GDM1 (cell line): ENCODE measurements around the gene LYVE1.
A peak's percentile ranks its signal among the peaks of the same experiment; 100 is the strongest.
"Not testable (repeated sequence)": the region's sequence is repeated elsewhere in the genome, so short reads cannot be mapped to it uniquely, and the experiment has no call there.

ENCODE experiments used
- DNase-seq: peaks from one replicate; lab custom pipeline; 2025; lab: John Stamatoyannopoulos, UW

LYVE1 gene, protein sequence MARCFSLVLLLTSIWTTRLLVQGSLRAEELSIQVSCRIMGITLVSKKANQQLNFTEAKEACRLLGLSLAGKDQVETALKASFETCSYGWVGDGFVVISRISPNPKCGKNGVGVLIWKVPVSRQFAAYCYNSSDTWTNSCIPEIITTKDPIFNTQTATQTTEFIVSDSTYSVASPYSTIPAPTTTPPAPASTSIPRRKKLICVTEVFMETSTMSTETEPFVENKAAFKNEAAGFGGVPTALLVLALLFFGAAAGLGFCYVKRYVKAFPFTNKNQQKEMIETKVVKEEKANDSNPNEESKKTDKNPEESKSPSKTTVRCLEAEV

DNA sequence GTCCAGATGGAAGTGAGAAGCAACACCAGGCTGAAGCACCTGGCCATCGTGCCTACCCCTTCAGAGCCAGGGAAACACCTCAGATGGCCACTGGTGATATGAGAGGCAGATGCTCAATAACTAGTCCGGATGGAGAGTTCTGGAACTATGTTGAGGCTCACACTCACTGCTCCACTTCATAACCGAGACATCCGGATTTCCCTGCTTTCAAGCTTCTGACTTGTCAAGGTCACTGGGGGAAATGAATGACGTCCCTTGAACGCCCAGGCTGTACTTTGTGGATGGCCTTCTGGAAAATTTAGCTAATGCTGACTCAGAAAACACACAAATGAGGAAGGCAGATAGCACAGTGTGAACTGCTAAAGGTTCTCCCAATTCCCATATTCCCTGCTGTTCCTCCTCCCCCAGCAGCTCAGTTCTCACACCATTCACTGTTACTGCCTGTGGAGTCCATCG is at the start of gene LYVE1:
Gene LYVE1, minus strand, starts transcription at position 180 of the 456 bp plus-strand sequence. Its CDS starts 133 bp downstream, at position 47.
- DNase-seq: no peak

DNA sequence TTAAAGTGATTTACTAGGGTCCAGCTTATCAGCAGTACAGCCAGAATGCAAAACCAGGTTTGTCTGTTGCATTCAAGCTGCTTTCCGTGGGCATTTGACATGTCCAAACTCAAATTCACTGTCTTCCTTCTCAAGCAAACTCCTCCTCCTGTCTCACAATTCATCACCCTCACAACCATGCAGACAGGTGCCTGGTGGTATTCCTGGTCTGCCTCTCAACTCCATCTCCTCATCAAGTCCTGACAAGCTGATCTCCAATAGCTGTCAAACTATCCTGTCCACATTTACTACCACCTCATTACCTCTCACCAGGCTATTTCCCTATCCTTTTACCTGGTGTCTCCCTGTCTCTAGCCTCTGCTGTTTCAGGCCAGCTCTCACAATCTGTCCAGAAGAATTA is 49.1 kb upstream of the LYVE1 start:
- DNase-seq: no peak

DNA sequence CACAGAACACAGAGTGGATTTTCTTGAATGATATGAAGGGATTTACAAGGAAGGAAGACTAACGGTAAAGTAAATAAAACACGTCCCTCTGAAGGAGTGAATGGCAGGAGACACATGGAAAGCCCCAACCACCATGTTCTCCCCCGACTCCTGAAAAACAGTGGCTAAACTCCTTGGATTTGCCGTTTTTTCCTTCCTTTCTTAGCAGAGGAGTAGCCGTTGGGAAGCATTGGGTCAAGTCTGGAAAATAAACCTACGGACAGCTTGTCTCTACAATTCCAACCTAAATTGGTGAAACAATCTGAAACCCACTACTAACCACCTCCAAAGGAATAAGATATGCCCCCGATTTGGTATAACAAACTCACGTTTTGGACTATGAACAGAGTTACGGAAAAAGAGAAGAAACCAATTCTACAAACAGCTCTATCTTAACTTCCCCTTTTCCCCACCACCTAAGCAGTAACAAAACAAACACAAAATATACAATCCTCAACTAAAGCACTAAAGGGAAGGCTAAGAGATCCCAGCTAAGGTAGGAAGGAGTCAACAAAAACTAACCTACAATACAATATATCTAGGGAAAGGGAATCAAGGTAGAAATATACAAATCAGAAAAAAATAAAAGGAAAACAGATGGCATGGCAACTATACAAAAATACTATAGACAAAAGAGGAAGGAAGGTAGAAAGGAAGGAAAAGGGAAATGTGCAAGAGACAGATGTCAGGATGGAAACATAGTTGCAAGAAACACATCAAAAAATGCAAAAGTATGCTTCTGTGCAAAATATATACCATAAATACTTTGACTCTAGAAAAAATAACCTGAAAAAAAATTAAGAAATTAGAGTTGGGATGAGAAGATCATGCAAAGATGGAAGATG is 43.8 kb upstream of the LYVE1 start:
- peak; percentile 50 for DNase-seq

DNA sequence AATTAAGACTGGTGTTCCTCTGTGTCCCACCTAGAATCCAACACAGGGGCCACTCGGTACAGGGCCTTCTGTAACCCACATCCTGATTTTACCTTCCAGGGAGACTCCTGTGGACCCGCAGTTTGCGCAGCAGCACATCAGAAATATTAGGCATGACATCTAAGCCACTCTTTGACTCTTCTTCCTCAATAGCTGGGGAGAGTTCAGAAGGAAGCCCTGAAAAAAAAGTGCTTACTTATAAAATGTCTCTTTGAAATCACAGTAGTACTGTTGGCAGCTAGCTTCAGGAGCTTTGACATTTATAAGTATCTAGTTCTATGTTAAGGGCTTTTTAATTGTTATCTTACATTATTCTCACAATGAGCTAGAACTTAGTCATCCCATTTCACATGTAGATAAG is 41.2 kb upstream of the LYVE1 start:
- DNase-seq: no peak

DNA sequence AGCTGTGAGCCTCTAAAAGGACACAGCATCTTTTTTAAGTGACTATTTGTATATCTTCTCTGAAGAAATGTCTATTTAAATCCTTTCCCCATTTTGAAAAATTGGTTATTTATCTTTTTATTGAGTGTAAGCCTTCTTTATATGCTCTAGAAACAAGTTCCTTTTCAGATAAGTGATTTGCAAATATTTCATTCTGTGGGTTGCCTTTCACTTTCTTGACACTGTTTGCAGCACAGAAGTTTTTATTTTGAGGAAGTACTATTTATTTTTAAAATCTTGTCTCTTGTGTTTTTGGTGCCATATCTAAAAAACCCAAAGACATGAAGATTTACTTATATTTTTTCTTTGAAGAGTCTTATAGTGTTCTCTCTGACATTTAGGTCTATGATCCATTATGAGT is 40.1 kb upstream of the LYVE1 start:
- DNase-seq: no peak

DNA sequence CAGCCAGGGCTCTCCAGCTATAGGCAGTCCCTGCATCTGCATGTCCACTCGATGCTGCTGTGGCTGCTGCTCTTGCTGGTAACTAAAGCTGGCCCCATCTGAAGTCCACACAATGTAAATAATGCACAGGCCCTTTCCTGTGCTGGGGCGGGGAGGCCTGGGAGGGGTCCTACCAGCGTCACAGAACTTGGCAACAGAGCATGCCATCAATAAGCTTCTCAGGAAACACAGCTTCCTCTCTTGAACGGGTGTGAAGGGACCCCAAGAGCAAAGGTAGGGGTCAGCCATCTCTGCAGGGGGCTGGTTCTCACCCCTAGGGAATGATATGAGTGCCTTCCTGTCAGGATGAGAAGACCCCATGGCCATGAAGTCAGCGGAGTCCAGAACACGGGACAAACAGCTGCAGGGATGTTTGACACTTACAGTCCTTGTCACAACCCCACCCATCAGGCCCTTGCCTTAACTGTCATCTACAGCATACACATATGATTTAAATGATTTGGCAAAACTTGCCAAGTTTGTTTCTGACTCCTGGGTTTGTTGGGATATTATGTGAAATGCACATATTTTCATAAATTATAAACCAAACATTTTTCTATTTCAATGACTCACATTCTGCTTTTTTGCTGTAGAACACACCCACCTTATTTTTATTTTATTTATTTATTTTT is 39.1 kb upstream of the LYVE1 start:
- no peak for DNase-seq

DNA sequence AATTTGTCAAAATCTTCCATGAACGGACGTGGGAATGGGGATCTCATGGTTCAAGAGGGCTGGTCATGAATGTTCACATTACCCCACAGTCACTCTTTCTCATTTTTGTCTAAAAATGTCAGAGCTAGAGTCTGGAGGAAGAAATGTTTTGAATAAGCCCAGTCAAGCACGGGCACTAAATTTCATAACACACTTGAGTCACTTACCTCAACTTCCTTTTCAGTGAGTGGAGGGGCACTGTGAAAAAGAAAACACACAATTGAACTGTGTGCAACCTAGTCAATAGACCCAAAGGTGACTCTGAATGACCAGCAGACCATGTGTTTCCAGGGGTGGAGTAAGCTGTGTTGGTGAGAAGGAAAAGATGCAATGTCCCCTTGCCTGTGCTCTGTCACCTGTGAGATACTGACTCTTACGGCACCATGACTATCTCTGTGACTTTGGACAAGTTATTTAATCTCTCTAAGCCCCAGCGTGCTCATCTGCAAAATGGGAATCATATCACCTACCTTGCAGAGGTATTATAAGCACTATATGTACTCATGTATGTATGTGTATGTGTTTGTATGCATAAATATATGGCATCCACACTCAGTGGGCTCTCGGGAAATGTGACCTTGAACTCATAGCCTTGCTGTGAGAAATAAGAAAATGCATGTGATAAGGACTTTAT is 38.2 kb upstream of the LYVE1 start:
- DNase-seq: peak; percentile 40

DNA sequence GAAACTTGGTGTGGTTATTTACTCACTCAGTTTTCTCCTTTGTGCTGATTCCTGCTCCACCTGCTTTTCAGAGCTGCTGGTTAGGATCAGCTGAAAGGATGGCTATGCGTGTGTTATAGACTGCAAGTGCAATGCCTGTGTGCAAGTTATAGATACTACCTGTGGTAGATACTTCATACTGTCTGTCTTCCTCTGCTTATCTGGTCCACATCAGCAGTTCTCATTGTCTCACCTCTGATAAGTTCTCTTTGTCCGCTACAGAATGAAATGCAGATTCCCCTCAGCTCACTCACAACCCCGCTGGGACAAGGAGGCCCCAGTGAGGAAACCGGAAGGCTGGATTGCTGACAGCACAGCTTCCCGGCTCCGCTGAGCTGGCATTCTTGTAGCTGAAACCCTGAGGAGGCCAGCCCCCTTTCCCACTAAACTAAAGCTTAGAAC is 37.5 kb upstream of the LYVE1 start:
- DNase-seq: peak; percentile 60

DNA sequence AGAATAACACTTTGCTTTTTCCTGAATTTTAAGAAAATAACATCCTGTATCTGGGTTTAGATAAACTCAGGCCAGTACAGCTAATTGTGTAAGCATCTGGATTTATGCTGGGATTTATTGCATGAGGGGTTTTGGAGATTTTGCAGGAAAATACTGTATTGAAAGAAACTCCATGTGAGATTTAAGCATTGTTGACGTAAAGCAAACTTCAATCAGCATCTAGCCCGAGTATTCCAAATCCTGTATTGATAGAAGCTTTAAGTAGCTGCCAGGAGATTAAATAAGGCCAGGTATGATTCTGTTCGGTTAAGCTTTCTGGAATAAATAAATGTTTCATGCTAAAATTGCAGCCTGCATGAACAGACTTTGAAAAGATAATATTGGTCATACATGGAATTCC is 36.3 kb upstream of the LYVE1 start:
- DNase-seq: no peak

DNA sequence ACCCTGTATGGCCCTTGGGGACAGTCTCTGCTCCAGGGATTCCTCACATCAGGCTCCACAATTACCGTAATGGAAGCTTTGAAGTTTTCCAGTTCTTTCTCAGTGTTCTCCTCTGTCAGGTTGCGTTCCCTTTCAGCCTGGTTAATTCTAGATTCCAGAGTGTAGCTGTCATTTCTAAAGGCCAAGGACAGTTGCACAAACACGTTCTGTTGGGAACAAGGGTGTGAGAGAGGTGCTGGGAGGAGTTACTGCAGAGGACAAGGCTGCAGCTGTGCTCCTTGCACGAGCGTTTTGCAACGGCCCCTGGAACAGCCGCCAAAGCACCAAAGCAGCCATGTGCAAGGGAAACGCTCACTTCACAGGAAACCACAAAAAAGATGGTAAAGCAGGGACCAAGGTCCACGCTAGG is 35.9 kb upstream of the LYVE1 start:
- peak; percentile 18 for DNase-seq

DNA sequence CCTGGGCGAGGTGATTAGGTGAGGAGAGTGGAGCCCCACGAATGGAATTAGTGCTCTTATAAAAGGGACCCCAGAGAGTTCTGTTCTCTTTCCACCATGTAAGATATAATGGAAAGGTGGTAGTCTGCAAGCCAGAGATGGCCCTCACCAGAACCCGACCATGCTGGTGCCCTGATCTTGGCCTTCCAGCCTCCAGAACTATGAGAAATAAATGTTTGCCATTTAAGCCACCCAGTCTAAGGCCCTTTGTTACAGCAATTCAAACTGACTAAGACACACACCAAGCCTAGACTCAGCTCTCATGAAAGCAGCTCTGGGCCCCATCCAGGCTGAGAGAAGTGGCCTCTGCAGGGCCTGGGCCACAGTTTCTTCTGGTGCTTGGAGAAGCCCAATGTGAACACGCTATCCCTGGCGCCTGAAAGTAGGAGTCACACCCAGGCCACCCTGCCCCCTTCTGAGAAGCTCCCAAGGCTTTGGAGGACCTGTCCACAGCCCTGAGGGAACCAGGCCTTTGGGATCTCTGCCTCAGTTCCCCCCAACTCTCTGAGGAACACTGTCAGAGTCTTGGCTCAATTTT is 35.3 kb upstream of the LYVE1 start:
- DNase-seq: no peak

DNA sequence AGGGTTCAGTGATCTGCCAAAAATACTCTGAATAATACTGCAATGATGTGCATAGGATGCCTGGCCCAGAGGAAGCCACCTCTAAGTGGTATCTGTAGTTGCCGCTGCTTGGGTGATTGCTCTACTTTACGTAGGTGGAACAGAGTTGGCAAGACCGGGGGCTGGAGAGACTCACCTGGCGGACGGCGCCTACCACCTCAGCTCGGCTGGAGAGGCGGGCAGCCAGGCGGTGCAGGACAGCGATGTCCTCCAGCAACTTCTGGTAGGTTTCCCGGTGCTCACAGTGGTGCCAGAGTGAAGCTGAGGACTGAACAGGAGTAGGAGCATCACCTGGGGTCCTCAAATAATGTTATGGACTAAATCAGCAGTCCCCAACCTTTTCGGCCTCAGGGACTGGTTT is 34.5 kb upstream of the LYVE1 start:
- DNase-seq: no peak

DNA sequence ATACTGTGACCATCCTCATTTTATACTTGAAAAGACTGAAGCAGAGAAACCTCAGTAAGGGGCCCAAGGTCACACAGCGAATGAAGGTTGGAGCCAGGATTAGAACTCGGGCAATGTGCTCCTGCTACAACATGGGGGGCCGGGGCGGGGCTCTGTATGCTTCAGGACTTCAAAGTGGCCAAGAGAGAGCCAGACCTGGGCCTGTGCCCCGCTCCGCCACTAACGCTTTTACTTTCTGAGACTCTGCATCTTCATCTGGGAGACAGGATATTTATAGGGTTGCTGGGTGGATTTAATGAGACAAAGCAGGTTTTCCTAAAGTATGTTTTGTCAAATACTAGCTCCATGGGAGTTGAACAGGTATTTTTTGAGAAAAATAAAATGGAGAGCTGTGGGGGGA is 33.9 kb upstream of the LYVE1 start:
- no peak for DNase-seq

DNA sequence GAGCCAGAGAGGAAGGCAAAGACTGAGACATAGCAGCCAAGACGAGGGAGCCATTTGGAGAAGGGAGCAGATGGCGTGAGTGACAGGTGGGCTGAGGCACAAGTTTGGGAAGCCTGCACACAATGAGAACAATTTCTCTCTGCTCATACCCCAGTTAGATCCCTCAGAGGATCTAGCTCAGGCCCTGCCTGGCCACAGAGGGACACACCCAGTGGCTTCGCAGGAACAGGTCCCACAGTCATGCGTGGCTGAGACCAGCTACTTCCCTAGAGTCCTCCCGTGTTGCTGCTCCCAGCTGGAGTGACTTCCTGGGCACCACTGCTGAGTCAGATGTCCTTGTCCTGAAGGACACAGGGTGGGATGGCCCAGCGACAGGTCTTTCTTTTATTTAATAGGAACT is 33.4 kb upstream of the LYVE1 start:
- DNase-seq: no peak

DNA sequence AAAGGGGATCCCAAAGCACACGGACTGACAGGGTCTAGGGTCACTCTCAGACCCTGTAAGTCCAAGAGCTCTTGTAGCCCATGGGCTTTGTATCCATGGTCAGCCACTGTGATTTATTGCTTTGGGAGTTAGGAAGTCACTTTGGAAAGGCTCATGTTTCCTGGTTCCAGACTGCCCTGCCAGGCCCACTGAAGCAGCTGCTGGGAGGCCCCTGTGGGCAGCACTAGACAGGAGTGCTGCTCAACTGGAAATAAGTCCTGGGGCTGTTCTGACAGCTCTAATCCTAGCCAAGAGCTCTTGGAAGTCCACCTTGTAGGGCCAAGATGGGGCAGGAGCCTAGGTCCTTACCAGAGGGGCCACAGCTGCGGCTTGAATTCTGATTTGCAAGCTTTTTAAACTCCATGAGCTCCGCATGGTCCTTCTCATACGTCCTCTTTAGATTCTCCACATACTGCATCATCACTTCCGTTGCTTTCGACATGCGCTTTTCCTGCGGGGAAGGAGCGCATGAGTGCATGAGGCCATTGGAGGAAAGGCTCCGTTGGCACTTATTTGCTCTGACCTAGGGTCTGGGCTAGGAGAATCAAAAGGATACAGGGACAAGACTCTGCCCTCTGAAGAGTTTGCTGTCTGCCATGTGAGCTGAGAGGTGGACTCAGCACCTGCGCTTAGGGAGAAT is 32.2 kb upstream of the LYVE1 start:
- DNase-seq: no peak

DNA sequence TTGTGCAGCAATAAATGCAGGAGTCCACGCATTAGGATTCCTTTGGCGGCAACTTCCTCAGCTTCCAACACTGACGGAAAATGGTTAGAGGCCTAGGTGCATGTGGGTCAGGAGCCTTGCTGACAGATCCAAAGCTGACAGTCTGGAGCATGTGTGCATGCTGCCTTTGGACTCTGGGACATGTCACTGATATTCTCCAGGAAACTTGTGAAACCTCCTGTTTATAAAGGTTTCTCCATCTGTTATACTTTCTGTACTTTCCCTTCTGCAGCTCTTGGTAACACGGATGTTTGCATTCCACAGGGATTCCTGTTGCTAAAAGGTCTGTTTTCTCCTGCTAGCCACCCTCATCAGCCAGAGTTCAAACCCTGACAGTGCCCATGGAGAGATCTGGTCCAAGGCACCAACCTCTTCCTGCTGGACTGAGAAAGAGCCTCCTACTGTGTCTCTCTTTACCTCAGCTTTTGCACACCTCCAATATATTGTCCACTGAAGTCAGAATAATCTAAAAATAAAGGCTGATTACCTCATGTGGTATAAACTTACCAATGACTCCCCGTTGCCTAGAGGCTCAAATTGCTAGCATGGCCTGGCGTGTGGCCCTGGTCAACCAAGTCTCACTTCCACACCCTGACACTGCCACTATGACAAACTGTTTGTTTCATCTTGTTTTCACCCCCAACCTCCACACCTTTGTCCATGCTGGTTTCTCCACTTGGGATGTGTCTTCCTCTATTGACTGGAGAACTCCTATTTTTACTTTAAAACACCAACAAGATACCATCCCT is 31.1 kb upstream of the LYVE1 start:
- no peak for DNase-seq

DNA sequence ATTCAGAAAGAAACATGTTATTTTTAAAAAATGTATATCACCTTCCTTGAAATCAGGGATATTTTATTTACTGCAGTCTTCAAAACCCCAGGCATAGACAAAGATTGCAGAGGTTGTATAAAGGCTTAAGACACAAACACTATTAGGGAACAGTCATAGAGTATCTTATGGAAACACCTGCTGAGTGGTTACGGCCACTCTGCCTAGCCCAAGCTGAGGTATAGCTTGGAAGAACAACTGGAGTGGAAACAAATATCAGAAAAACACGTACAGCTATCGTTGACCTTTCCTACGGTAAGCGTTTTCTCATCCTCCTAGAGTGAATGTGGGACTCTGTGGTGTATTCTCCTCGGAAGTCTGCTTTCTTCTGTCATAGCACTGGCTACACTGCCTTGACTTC is 30.4 kb upstream of the LYVE1 start:
- no peak for DNase-seq

DNA sequence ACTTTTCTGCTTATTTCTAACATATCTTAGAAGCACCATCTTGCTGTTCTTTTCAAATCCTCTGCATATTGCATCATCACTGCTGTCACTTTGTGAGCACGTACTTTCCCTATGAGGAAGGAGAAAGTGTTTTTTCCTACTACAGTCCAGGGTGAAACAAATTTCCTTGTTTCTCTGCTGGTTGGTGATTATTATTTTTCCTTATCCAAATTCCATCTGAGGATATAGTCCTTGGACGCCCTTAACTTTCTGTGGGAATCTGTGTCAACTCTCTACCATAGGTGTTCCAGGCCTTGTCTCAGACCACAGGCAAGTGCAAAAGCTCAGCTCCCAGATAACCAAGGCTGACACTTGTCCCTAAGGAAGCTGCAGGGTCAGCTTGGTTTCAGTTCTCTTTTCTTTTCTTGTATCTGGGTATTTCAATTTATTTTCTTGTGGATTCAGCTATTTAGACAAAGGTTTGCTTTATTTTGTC is 29.4 kb upstream of the LYVE1 start:
- no peak for DNase-seq

DNA sequence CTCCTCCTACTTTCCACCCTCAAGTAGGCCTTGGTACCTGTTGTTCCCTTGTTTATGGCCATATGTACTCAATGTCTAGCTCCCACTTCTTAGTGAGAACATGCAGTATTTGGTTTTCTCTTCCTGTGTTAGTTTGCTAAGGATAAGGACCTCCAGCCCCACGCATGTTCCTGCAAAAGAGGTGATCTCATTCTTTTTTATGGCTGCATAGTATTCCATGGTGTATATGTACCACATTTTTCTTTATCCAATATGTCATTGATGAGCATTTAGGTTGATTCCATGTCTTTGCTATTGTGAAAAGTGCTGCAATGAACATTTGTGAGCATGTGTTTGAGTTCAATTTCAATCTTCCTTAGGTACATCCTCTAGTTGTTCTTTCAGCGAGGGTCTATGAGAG is 27.4 kb upstream of the LYVE1 start:
- DNase-seq: not testable (repeated sequence)

DNA sequence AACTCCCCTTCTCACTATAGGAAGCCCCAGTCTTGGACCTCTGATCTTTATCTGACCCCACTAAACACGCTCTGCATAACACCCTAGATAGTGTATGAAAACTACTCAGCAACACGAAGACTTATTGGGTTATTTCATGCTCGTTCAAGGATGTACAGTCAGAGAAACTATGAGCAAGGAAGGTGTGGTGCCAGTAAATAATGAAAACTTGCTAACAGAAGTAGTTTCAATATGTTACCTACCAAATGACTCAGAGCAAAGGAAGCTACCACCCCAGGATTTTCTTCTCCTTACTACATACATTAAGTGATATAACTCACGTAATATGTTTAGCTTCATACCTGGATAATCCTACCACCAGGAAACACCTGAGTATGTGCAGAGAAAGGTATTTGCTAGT is 25.9 kb upstream of the LYVE1 start:
- no peak for DNase-seq
